KOPT-K1 (cell line): Measurements from ENCODE around the gene DAAM2.

Source experiments
- H3K27ac ChIP-seq: fragments of 200-600 bp; sonication (generic); 2 replicates; pipeline ENCODE4 v1.5.1; 2016; ENCODE audit warnings: antibody characterized with exemption, mild to moderate bottlenecking, low read depth, low read length; ENCODE audit not compliant: poor library complexity, severe bottlenecking
- H3K36me3 ChIP-seq: fragments of 200-600 bp; sonication (generic); 2 replicates; pipeline ENCODE4 v1.5.1; 2017; ENCODE audit warnings: antibody characterized with exemption, mild to moderate bottlenecking, low read length, moderate library complexity; ENCODE audit not compliant: insufficient read depth
- H3K9me3 ChIP-seq: fragments of 200-600 bp; sonication (generic); 2 replicates; pipeline ENCODE4 v1.5.1; 2017; ENCODE audit warnings: antibody characterized with exemption, low read length, mild to moderate bottlenecking; ENCODE audit not compliant: insufficient read depth, poor library complexity, severe bottlenecking

DAAM2 gene

GRCh38 chr6:39952167-39952566, 160.0 kb downstream of the DAAM2 start:
- no peaks in the 10 kb centered on the region for H3K36me3 ChIP-seq
- H3K9me3 ChIP-seq, result no peaks in the 10 kb centered on the region
- no peak overlapping the region for H3K27ac ChIP-seq

DNA sequence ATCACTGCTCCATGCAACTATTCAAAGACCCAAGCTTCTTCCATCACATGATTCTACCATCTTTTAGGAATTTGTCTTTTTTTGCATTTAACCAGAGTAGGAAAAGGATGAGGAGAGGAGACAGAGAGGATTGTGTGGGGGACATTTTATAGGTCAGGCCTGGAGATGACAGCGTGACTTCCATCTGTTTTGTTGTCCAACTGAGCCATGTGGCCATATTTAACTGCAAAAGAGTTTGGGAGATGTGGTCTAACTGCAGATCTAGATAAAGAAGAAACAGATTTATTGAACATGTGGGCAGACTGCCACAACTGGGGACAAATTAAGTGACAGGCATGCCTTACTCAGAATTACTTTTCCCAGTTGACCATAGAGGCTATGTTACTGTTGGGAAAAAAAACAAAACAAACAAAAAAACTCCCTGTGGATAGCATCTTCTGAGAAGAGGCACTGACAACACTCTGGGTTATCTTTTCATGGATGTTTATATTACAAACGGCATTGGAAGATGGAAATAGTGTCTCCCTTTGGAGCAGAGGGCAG, 161.0 kb downstream of the DAAM2 start:
- H3K27ac ChIP-seq, result no peak overlapping the region
- H3K36me3 ChIP-seq, result no peaks in the 10 kb centered on the region

More for the DNA sequence above, 161.0 kb downstream of the DAAM2 start:
- no peaks in the 10 kb centered on the region for H3K9me3 ChIP-seq
